Activated naive CD4-positive, alpha-beta T cell treated with anti-CD3 and anti-CD28 coated beads, Interleukin-2, amount 50 U/mL, for 72 hours (primary cell): ENCODE results near the gene GATAD2A. TPM values are rescaled to one million over a fixed set of nuclear protein-coding genes. Genes with fewer than 3 reads are reported as not detected.

Experiments
- ATAC-seq, 2 donors: fragments of 150-1000 bp; cut with Tn5 transposase; 2 replicates each; pipeline ENCODE4 v1.10.0; 2021; ENCODE audit warnings: mild to moderate bottlenecking in 2 of 2, moderate library complexity in 2 of 2
- DNase-seq, 2 donors: peaks; one replicate each; pipeline ENCODE4 v3.0.0; 2021 to 2022; ENCODE audit warnings: low spot score in 2 of 2
- H3K27ac Mint-ChIP-seq, 2 donors: one replicate each; pipeline ENCODE4 v1.8.0; 2022; ENCODE audit warnings: mild to moderate bottlenecking in 2 of 2, mixed read lengths in 2 of 2
- H3K36me3 Mint-ChIP-seq, 2 donors: one replicate each; pipeline ENCODE4 v1.8.0; 2022; ENCODE audit warnings: mixed read lengths in 2 of 2
- H3K9me3 Mint-ChIP-seq, 2 donors: one replicate each; pipeline ENCODE4 v1.8.0; 2022; ENCODE audit warnings: mixed read lengths in 2 of 2
- total RNA-seq, 2 donors: library from RNA; stranded (reverse); gene quantifications; one replicate each; pipeline ENCODE4 v1.2.3, GENCODE V29; 2022

The GATAD2A gene
- total RNA-seq, 2 donors from 2014 or later: 122 to 134 TPM

GRCh38 chr19:19558055-19558454, 152.6 kb downstream of the GATAD2A start:
- Mint-ChIP-seq H3K27ac (peak overlapping the region in 1 of 2 donors; percentile 66), H3K9me3 (no peaks in the 10 kb centered on the region), H3K36me3 (no peaks in the 10 kb centered on the region)
- DNase-seq (no peak), ATAC-seq (no peak)

Other genes starting within 250 kb of the GATAD2A start
- 1 to 10 TPM; 2.4 to 3.4 TPM for gene MEF2B, start 235.4 kb upstream of the GATAD2A start, total RNA-seq
- gene BORCS8, start 213.5 kb upstream of the GATAD2A start, total RNA-seq: 10 to 100 TPM; 11.6 to 26.9 TPM
- gene RFXANK, start 213.4 kb upstream of the GATAD2A start, total RNA-seq: 100 to 1,000 TPM in 1 of 2 donors, 10 to 100 TPM in 1; 88.2 to 122 TPM
- 10 to 100 TPM; 34.4 to 38.6 TPM for gene NR2C2AP, start 202.3 kb upstream of the GATAD2A start, total RNA-seq
- gene NCAN, start 193.7 kb upstream of the GATAD2A start, total RNA-seq: not detected
- gene TM6SF2, start 132.4 kb upstream of the GATAD2A start, total RNA-seq: not detected
- 10 to 100 TPM; 55.1 to 55.4 TPM for gene SUGP1, start 85.2 kb upstream of the GATAD2A start, total RNA-seq
- 10 to 100 TPM; 36.0 to 62.2 TPM for gene MAU2, start 84.8 kb upstream of the GATAD2A start, total RNA-seq
- 1 to 10 TPM; 3.8 to 5.5 TPM for gene TSSK6, start 109.9 kb downstream of the GATAD2A start, total RNA-seq
- gene NDUFA13, start 110.5 kb downstream of the GATAD2A start, total RNA-seq: 100 to 1,000 TPM; 358 to 407 TPM
- gene YJEFN3, start 123.2 kb downstream of the GATAD2A start, total RNA-seq: 10 to 100 TPM in 1 of 2 donors, 1 to 10 TPM in 1; 5.7 to 11.3 TPM
- under 1 TPM; 0.25 to 0.31 TPM for gene CILP2, start 132.6 kb downstream of the GATAD2A start, total RNA-seq
- gene PBX4, start 213.0 kb downstream of the GATAD2A start, total RNA-seq: 10 to 100 TPM; 27.6 to 37.3 TPM
- 100 to 1,000 TPM in 1 of 2 donors, 10 to 100 TPM in 1; 35.4 to 122 TPM for gene LPAR2, start 222.5 kb downstream of the GATAD2A start, total RNA-seq
- 100 to 1,000 TPM in 1 of 2 donors, 10 to 100 TPM in 1; 69.7 to 106 TPM for gene GMIP, start 238.0 kb downstream of the GATAD2A start, total RNA-seq